Measurements from ENCODE around the gene SCNN1A. TPM values are rescaled to one million over a fixed set of nuclear protein-coding genes. Genes with fewer than 3 reads are reported as not detected.

SCNN1A gene
- total RNA-seq, 1 experiment from 2014 or later, result 118 TPM

DNA sequence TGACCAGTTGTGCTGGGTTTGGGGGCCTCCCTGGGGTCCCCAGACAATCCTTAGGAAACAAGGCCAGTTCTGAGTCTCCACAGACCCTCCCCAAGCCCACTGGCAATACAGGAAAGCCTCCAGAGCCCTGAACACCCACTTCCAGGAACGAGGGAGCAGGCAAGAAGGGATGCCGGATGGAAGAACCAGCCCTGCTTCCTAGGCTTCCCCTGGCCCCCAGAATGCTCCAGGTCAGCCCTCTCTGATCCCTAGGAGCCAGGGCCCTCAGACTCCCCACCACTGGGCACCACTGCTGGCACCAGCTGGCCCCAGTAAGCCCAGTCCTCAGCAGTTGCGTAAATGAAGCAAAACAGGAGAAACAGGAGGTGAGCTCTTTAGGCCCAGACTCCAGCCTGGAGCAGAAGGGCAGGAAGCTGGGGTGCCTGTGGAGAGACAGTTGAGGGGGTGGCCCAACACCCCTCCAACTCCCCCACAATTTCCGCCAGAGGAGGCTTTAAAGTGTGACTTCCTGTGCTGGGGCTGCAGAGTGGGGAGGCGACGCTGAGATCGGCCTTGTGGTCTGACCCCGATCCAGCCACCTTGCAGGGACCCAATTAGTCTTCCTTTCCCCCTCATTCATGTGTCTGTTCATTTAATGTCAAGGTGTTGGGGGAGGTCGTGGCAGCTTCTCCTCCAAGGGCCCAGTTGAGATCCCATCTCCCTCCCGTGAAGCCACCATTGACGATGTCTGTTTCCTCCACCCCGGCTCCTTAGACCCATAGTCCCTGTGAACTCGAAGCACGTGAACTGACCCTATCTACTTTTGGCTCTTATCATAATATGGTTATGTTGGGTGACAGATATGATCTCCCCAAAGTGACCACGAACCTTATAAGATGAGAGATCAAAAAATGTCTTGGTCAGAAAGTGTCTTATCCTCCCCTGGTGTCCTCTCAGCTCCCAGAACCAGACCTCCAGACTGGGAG, 38.2 kb downstream of the SCNN1A start:
- CTCF ChIA-PET, result interaction anchor here (0.5 to 2.1 kb wide), 9 partner anchors 9 to 270 kb away, joined by 3 to 15 read pairs (median 4); partner anchors contain the start of gene SCNN1A
- Histone ChIP-seq H3K4me1 (ENCODE audit: control insufficient read depth in 1 of 2, insufficient read depth in 2 of 2, low read length in 2 of 2) (peaks cover 57 to 82% of the 10 kb centered on the region in 2 experiments), H3K79me2 (ENCODE audit: insufficient read depth, low read length) (peaks cover 96% of the 10 kb centered on the region), H3K9me3 (ENCODE audit: control insufficient read depth in 1 of 2, insufficient read depth in 1 of 2, low read depth in 1 of 2, low read length in 2 of 2) (no peaks in the 10 kb centered on the region), H3K9ac (ENCODE audit: low read length) (peak overlapping the region; percentile 90), H3K4me2 (ENCODE audit: low read length) (peak overlapping the region; percentile 97), H3K9me2 (ENCODE audit: insufficient read depth) (no peaks in the 10 kb centered on the region), H2AFZ (ENCODE audit: low read depth, low read length, poor library complexity, severe bottlenecking) (no peak overlapping the region), H3K4me3 (replicated peaks in 1 of 2; ENCODE audit: low read depth in 1 of 2, low read length in 2 of 2) (peak overlapping the region; percentile 58 to 64), H3K36me3 (ENCODE audit: control insufficient read depth in 1 of 2, insufficient read depth in 2 of 2, low read length in 2 of 2) (peaks cover 18 to 29% of the 10 kb centered on the region in 2 experiments), H3K27me3 (ENCODE audit: insufficient read depth, low read length) (no peaks in the 10 kb centered on the region), H3K27ac (ENCODE audit: low read depth, low read length) (peak overlapping the region; percentile 99), H4K20me1 (ENCODE audit: insufficient read depth) (no peaks in the 10 kb centered on the region)
- DNase-seq (ENCODE audit: low read depth, low spot score) (no peak), ATAC-seq (peak; percentile 4)
- RAD21 ChIA-PET (ENCODE audit: low non-redundant PET in 1 of 2, low total read pairs in 2 of 2, uncharacterized antibody in 2 of 2, unreplicated experiment in 2 of 2), result interaction anchor here (0.6 to 1.6 kb wide), 5 partner anchors 8 to 128 kb away, joined by 3 to 7 read pairs (median 5); partner anchors contain the start of gene LTBR (in 1 of the 2)
- BruUV-seq (replicated peaks), result TSS peak; percentile 93
- intact Hi-C loops (cut with micrococcal nuclease), result loop anchor here (1.0 to 10.0 kb wide), 5 partner anchors 34 to 198 kb away; partner anchors contain the start of genes GAPDH and LTBR
- POLR2A ChIA-PET, result interaction anchor here (0.7 to 2.9 kb wide), 23 partner anchors 9 to 276 kb away, joined by 3 to 34 read pairs (median 5); partner anchors contain the start of genes GAPDH, LTBR, SCNN1A and VAMP1
- TF ChIP-seq YY1 (IDR thresholded peaks at IDR 0.05; ENCODE audit: extremely low read depth, insufficient replicate concordance, low read depth, low read length) (no peak), RAD21 (IDR thresholded peaks at IDR 0.05; ENCODE audit: low read depth) (no peak), POLR2AphosphoS5 (IDR thresholded peaks at IDR 0.05; ENCODE audit: low read depth, low read length) (peak; percentile 24; the same call in 1 of the 2 replicates)
